Liver (tissue), 9 donors: Measurements from ENCODE around the gene ACSF2. TPM values are rescaled to one million over a fixed set of nuclear protein-coding genes. Genes with fewer than 3 reads are reported as not detected.

ENCODE experiments used
- DNase-seq: peaks from one replicate; pipeline ENCODE4 v3.0.0-alpha.2; 2017; ENCODE audit warnings: low spot score
- H3K27ac ChIP-seq, 2 donors: one replicate each; pipeline ENCODE4 v1.7.0; 2013; ENCODE audit warnings: inconsistent platforms in 2 of 2, low read length in 2 of 2, control low read depth in 1 of 2, low read depth in 1 of 2, mild to moderate bottlenecking in 1 of 2
- H3K27me3 ChIP-seq, 4 donors: one replicate each; pipeline versions ENCODE4 v1.6.1 to v1.7.0; 2013; ENCODE audit warnings: low read length in 3 of 4, inconsistent platforms in 1 of 4, mild to moderate bottlenecking in 1 of 4, moderate library complexity in 1 of 4; ENCODE audit not compliant: control insufficient read depth in 4 of 4, insufficient read depth in 4 of 4
- H3K36me3 ChIP-seq, 4 donors: one replicate each; pipeline versions ENCODE4 v1.6.1 to v1.7.0; 2013; ENCODE audit warnings: low read length in 3 of 4, mild to moderate bottlenecking in 3 of 4, low read depth in 1 of 4, moderate library complexity in 1 of 4; ENCODE audit not compliant: control insufficient read depth in 4 of 4, insufficient read depth in 3 of 4
- H3K4me1 ChIP-seq, 4 donors: one replicate each; pipeline versions ENCODE4 v1.6.1 to v1.7.0; 2013; ENCODE audit warnings: low read length in 3 of 4, mild to moderate bottlenecking in 3 of 4, moderate library complexity in 1 of 4; ENCODE audit not compliant: control insufficient read depth in 4 of 4, insufficient read depth in 4 of 4
- H3K4me3 ChIP-seq, 3 donors: one replicate each; pipeline versions ENCODE4 v1.6.1 to v1.7.0; 2013; ENCODE audit warnings: low read length in 3 of 3, control low read depth in 1 of 3, low read depth in 1 of 3, mild to moderate bottlenecking in 1 of 3
- H3K9ac ChIP-seq, 2 donors: one replicate each; pipeline ENCODE4 v1.7.0; 2013; ENCODE audit warnings: low read length in 2 of 2, mild to moderate bottlenecking in 2 of 2, moderate library complexity in 2 of 2, control low read depth in 1 of 2, low read depth in 1 of 2
- H3K9me3 ChIP-seq, 4 donors: one replicate each; pipeline versions ENCODE4 v1.6.1 to v1.7.0; 2013; ENCODE audit warnings: low read length in 3 of 4; ENCODE audit not compliant: control insufficient read depth in 4 of 4
- EGR1 ChIP-seq, 2 donors: IDR thresholded peaks; 2 replicates each; pipeline ENCODE4 v1.6.1; 2016 to 2018; ENCODE audit warnings: antibody characterized with exemption in 2 of 2, low read depth in 2 of 2
- FOXA1 ChIP-seq: IDR thresholded peaks from 2 replicates; pipeline ENCODE4 v1.6.1; 2016; ENCODE audit warnings: antibody characterized with exemption
- FOXA2 ChIP-seq: IDR thresholded peaks from 2 replicates; pipeline ENCODE4 v1.6.1; 2016; ENCODE audit warnings: antibody characterized with exemption
- GABPA ChIP-seq, 2 donors: IDR thresholded peaks in 1 of 2; conservative IDR thresholded peaks in 1 of 2; 2 replicates each; pipeline ENCODE4 v1.6.1; 2016; ENCODE audit warnings: antibody characterized with exemption in 2 of 2, mild to moderate bottlenecking in 1 of 2, moderate library complexity in 1 of 2
- HNF4A ChIP-seq, 2 donors: conservative IDR thresholded peaks; 2 replicates each; pipeline ENCODE4 v1.6.1; 2016; ENCODE audit warnings: antibody characterized with exemption in 2 of 2, mild to moderate bottlenecking in 2 of 2
- HNF4G ChIP-seq: IDR thresholded peaks from 2 replicates; pipeline ENCODE4 v1.6.1; 2016; ENCODE audit warnings: antibody characterized with exemption
- JUND ChIP-seq, 2 donors: IDR thresholded peaks; 2 replicates each; pipeline ENCODE4 v1.6.1; 2016; ENCODE audit warnings: antibody characterized with exemption in 2 of 2
- NR2F2 ChIP-seq: IDR thresholded peaks from 2 replicates; pipeline ENCODE4 v1.6.1; 2016; ENCODE audit warnings: antibody characterized with exemption
- RAD21 ChIP-seq, 2 donors: IDR thresholded peaks; 2 replicates each; pipeline ENCODE4 v1.6.1; 2016; ENCODE audit warnings: antibody characterized with exemption in 2 of 2, mild to moderate bottlenecking in 2 of 2
- RXRA ChIP-seq, 2 donors: IDR thresholded peaks; 2 replicates each; pipeline ENCODE4 v1.6.1; 2017 to 2018; ENCODE audit warnings: antibody characterized with exemption in 2 of 2, mild to moderate bottlenecking in 1 of 2
- SP1 ChIP-seq: IDR thresholded peaks from 2 replicates; pipeline ENCODE4 v1.6.1; 2018; ENCODE audit warnings: antibody characterized with exemption, mild to moderate bottlenecking
- TAF1 ChIP-seq: conservative IDR thresholded peaks from 2 replicates; pipeline ENCODE4 v1.6.1; 2016; ENCODE audit warnings: antibody characterized with exemption, mild to moderate bottlenecking
- YY1 ChIP-seq: IDR thresholded peaks from 2 replicates; pipeline ENCODE4 v1.6.1; 2016; ENCODE audit warnings: antibody characterized with exemption, mild to moderate bottlenecking
- WGBS: extraction: QIAGEN DNeasy Blood & Tissue Kit; methylation state at CpG from one replicate; pipeline ENCODE4 v1.1.7; 2013; 5-methylcytosine and 5-hydroxymethylcytosine counted together
- polyA plus RNA-seq, 2 donors: library from polyadenylated mRNA; stranded (reverse) in 1 of 2; unstranded in 1 of 2; fragments of 200-250 nt in 1 of 2; fragments of >200 nt in 1 of 2; fragmentation: Nextera tagmentation in 1 of 2; extraction: Ambion mirVana in 1 of 2; gene quantifications; one replicate each; pipeline versions ENCODE4 v1.2.1 to v1.2.3, GENCODE V29; 2013 to 2015
- total RNA-seq, 2 donors: library from RNA; depleted of rRNA; stranded (reverse); fragments of >200 nt; gene quantifications; one replicate each; pipeline ENCODE4 v1.2.3, GENCODE V29; 2014
- TF ChIP-seq, protein P1 (sequence below): IDR thresholded peaks from 2 replicates; pipeline ENCODE4 v1.6.1; 2016; ENCODE audit warnings: antibody characterized with exemption
- TF ChIP-seq, protein P2 (sequence below): IDR thresholded peaks from 2 replicates; pipeline ENCODE4 v1.6.1; 2016; ENCODE audit warnings: antibody characterized with exemption
- TF ChIP-seq, protein P3 (sequence below): fragments of 150-350 bp; IDR thresholded peaks from 2 replicates; pipeline ENCODE4 v1.5.1; 2017; ENCODE audit warnings: improper control_type of control experiment, low read depth, low read length; ENCODE audit not compliant: missing input control
- TF ChIP-seq, protein P4 (sequence below): IDR thresholded peaks from 2 replicates; pipeline ENCODE4 v1.6.1; 2016; ENCODE audit warnings: antibody characterized with exemption, mild to moderate bottlenecking
- TF ChIP-seq, protein P5 (sequence below): IDR thresholded peaks from 2 replicates; pipeline ENCODE4 v1.6.1; 2016; ENCODE audit warnings: antibody characterized with exemption
- donor health status: healthy.
- donor health status: healthy.
- donor health status: healthy.
- donor health status: healthy.
- donor health status: healthy.

Gene ACSF2
- total and polyA plus RNA-seq, 4 donors: 18.9 to 34.3 (median 21.1) TPM

DNA sequence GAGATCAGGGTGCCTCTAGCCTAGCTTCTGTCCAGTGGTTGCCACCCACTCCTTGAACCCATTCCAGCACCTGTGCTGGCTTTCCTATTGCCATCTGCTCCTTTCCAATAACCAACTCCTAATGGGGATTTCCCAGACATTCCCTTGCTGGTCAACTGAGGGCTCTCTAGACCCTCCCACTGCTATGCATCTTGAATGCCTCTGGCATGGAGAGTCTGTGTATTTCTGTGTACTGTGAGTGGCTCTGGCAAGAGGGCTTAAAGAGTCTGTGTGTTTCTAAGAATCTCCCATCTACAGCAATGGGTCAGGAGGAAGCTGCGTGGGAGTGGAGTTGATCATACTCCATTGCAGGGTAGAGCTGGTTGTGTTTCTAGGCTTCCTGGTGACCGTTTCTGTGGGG, 95.5 kb downstream of the ACSF2 start:
- 80% methylated on average over 2 of the region's 2 CpGs for WGBS
- TF ChIP-seq, protein P1, sequence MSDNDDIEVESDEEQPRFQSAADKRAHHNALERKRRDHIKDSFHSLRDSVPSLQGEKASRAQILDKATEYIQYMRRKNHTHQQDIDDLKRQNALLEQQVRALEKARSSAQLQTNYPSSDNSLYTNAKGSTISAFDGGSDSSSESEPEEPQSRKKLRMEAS: no peak
- no peak for TF ChIP-seq HNF4A (conservative IDR thresholded peaks at IDR 0.05)
- TF ChIP-seq, protein P2, sequence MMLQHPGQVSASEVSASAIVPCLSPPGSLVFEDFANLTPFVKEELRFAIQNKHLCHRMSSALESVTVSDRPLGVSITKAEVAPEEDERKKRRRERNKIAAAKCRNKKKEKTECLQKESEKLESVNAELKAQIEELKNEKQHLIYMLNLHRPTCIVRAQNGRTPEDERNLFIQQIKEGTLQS: no peak
- TF ChIP-seq, protein P3, sequence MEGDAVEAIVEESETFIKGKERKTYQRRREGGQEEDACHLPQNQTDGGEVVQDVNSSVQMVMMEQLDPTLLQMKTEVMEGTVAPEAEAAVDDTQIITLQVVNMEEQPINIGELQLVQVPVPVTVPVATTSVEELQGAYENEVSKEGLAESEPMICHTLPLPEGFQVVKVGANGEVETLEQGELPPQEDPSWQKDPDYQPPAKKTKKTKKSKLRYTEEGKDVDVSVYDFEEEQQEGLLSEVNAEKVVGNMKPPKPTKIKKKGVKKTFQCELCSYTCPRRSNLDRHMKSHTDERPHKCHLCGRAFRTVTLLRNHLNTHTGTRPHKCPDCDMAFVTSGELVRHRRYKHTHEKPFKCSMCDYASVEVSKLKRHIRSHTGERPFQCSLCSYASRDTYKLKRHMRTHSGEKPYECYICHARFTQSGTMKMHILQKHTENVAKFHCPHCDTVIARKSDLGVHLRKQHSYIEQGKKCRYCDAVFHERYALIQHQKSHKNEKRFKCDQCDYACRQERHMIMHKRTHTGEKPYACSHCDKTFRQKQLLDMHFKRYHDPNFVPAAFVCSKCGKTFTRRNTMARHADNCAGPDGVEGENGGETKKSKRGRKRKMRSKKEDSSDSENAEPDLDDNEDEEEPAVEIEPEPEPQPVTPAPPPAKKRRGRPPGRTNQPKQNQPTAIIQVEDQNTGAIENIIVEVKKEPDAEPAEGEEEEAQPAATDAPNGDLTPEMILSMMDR: no peak
- TF ChIP-seq HNF4G: no peak
- no peak for TF ChIP-seq SP1
- TF ChIP-seq RAD21 (IDR thresholded peaks at IDR 0.05): no peak
- TF ChIP-seq EGR1 (IDR thresholded peaks at IDR 0.05; ENCODE audit: low read depth in 2 of 2): no peak
- no peak for TF ChIP-seq JUND (IDR thresholded peaks at IDR 0.05)
- no peak for TF ChIP-seq FOXA1
- TF ChIP-seq FOXA2: no peak
- no peak for TF ChIP-seq NR2F2
- no peak for TF ChIP-seq RXRA (IDR thresholded peaks at IDR 0.05)
- no peak for TF ChIP-seq TAF1
- TF ChIP-seq, protein P4, sequence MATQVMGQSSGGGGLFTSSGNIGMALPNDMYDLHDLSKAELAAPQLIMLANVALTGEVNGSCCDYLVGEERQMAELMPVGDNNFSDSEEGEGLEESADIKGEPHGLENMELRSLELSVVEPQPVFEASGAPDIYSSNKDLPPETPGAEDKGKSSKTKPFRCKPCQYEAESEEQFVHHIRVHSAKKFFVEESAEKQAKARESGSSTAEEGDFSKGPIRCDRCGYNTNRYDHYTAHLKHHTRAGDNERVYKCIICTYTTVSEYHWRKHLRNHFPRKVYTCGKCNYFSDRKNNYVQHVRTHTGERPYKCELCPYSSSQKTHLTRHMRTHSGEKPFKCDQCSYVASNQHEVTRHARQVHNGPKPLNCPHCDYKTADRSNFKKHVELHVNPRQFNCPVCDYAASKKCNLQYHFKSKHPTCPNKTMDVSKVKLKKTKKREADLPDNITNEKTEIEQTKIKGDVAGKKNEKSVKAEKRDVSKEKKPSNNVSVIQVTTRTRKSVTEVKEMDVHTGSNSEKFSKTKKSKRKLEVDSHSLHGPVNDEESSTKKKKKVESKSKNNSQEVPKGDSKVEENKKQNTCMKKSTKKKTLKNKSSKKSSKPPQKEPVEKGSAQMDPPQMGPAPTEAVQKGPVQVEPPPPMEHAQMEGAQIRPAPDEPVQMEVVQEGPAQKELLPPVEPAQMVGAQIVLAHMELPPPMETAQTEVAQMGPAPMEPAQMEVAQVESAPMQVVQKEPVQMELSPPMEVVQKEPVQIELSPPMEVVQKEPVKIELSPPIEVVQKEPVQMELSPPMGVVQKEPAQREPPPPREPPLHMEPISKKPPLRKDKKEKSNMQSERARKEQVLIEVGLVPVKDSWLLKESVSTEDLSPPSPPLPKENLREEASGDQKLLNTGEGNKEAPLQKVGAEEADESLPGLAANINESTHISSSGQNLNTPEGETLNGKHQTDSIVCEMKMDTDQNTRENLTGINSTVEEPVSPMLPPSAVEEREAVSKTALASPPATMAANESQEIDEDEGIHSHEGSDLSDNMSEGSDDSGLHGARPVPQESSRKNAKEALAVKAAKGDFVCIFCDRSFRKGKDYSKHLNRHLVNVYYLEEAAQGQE: no peak
- no peak for TF ChIP-seq GABPA (IDR thresholded peaks at IDR 0.05 in 1 of 2, conservative IDR thresholded peaks at IDR 0.05 in 1 of 2)
- no peak for TF ChIP-seq YY1
- TF ChIP-seq, protein P5, sequence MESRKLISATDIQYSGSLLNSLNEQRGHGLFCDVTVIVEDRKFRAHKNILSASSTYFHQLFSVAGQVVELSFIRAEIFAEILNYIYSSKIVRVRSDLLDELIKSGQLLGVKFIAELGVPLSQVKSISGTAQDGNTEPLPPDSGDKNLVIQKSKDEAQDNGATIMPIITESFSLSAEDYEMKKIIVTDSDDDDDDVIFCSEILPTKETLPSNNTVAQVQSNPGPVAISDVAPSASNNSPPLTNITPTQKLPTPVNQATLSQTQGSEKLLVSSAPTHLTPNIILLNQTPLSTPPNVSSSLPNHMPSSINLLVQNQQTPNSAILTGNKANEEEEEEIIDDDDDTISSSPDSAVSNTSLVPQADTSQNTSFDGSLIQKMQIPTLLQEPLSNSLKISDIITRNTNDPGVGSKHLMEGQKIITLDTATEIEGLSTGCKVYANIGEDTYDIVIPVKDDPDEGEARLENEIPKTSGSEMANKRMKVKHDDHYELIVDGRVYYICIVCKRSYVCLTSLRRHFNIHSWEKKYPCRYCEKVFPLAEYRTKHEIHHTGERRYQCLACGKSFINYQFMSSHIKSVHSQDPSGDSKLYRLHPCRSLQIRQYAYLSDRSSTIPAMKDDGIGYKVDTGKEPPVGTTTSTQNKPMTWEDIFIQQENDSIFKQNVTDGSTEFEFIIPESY: no peak
- no peaks in the 10 kb centered on the region for H3K4me1 ChIP-seq
- DNase-seq: no peak
- no peaks in the 10 kb centered on the region for H3K9me3 ChIP-seq
- no peaks in the 10 kb centered on the region for H3K36me3 ChIP-seq
- H3K4me3 ChIP-seq: no peak overlapping the region
- no peaks in the 10 kb centered on the region for H3K27me3 ChIP-seq
- no peak overlapping the region for H3K27ac ChIP-seq
- no peak overlapping the region for H3K9ac ChIP-seq
